GM23248 (cell line): Measurements from ENCODE around the gene ZNF488.

Experiments used
- EZH2 ChIP-seq: fragments of 200-600 bp; sonication (generic); IDR thresholded peaks from 2 replicates; pipeline ENCODE4 v1.6.1; 2018; ENCODE audit warnings: antibody characterized with exemption, mild to moderate bottlenecking; ENCODE audit not compliant: insufficient read depth, poor library complexity, severe bottlenecking
- EZH2phosphoT487 ChIP-seq: fragments of 200-600 bp; sonication (generic); IDR thresholded peaks from 2 replicates; pipeline ENCODE4 v1.6.1; 2018; ENCODE audit warnings: antibody characterized with exemption, moderate library complexity, mild to moderate bottlenecking, low read depth; ENCODE audit not compliant: insufficient read depth

DNA sequence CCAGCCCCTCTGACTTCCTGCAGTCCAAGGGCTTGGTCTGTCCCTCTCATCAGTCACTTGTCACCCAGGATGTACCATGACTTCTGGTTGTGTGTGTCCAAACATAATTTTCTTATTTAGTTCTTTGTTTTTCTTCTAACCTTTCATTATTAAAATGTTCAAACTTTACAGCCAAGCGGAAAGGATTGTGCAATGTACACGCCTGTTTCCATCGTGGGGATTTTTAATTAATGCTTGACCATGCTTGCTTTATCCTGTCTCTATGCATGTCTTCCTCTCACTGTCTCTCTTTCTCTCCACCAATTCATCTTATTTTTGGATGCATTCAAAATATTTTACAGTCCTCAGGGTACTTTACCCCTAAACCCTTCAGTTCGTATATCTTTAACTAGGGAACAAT is 26.2 kb upstream of the ZNF488 start:
- no peak for TF ChIP-seq EZH2phosphoT487
- TF ChIP-seq EZH2: no peak
